IMR-90 (cell line): ENCODE data around the gene NEK6. TPM values are rescaled to one million over a fixed set of nuclear protein-coding genes. Genes with fewer than 3 reads are reported as not detected.

Experiments used
- ATAC-seq: fragments of 200-7000 bp; cut with Tn5 transposase; 2 replicates; pipeline ENCODE4 v1.9.1; 2020; ENCODE audit warnings: low read depth, mild to moderate bottlenecking, moderate library complexity
- BruUV-seq: library from RNA; stranded (reverse); fragments of 400-500 nt; replicated peaks from 2 replicates; lab custom pipeline; 2021; lab: Mats Ljungman, UMichigan
- CTCF ChIA-PET: fragments of 300-600 bp; formaldehyde crosslinking; extraction: SDS; loops from one replicate; lab custom pipeline; 2021; ENCODE audit warnings: antibody characterized with exemption; lab: Yijun Ruan, JAX
- POLR2A ChIA-PET: fragments of 300-600 bp; sonication (Branson Sonifier 250); formaldehyde crosslinking; loops from one replicate; lab custom pipeline; 2022; ENCODE audit warnings: antibody characterized with exemption; ENCODE audit not compliant: unreplicated experiment; lab: Charles Lee
- DNase-seq: peaks from one replicate; pipeline ENCODE4 v3.0.0; 2013
- H2AFZ ChIP-seq: replicated peaks from 2 replicates; pipeline ENCODE3; 2013; ENCODE audit warnings: low read length, mild to moderate bottlenecking; ENCODE audit not compliant: poor library complexity
- H2AK5ac ChIP-seq: 2 replicates; pipeline ENCODE4 v1.6.1; 2013; ENCODE audit warnings: low read depth, low read length, inconsistent platforms
- H2AK9ac ChIP-seq: replicated peaks from 2 replicates; pipeline ENCODE3; 2013; ENCODE audit warnings: mild to moderate bottlenecking, low read depth, low read length, moderate library complexity; ENCODE audit not compliant: poor library complexity
- H2BK120ac ChIP-seq: 2 replicates; pipeline ENCODE4 v1.6.1; 2013; ENCODE audit warnings: low read depth, low read length, inconsistent platforms
- H2BK15ac ChIP-seq: 3 replicates; pipeline ENCODE4 v1.6.1; 2013; ENCODE audit warnings: low read depth, low read length, inconsistent platforms
- H2BK20ac ChIP-seq: 2 replicates; pipeline ENCODE4 v1.6.1; 2013; ENCODE audit warnings: low read depth, mild to moderate bottlenecking, inconsistent platforms, low read length, moderate library complexity
- H2BK5ac ChIP-seq: 2 replicates; pipeline ENCODE4 v1.6.1; 2013; ENCODE audit warnings: mild to moderate bottlenecking, low read depth, low read length, inconsistent platforms; ENCODE audit not compliant: poor library complexity, severe bottlenecking
- H3K14ac ChIP-seq: replicated peaks from 2 replicates; pipeline ENCODE4 v1.6.1; 2013; ENCODE audit warnings: low read depth, low read length, inconsistent platforms
- H3K18ac ChIP-seq: 2 replicates; pipeline ENCODE4 v1.6.1; 2013; ENCODE audit warnings: low read depth, low read length, control low read depth
- H3K23ac ChIP-seq: 2 replicates; pipeline ENCODE4 v1.6.1; 2013; ENCODE audit warnings: low read depth, low read length, inconsistent platforms
- H3K27ac ChIP-seq: 2 replicates; pipeline ENCODE4 v1.5.1; 2013; ENCODE audit warnings: mild to moderate bottlenecking, control low read depth, low read length; ENCODE audit not compliant: insufficient read depth
- H3K27me3 ChIP-seq: 2 replicates; pipeline ENCODE4 v1.6.1; 2013; ENCODE audit warnings: low read length; ENCODE audit not compliant: control insufficient read depth, insufficient read depth
- H3K36me3 ChIP-seq: 2 replicates; pipeline ENCODE4 v1.6.1; 2013; ENCODE audit warnings: low read length, mixed read lengths; ENCODE audit not compliant: control insufficient read depth, insufficient read depth
- H3K4ac ChIP-seq: 2 replicates; pipeline ENCODE4 v1.6.1; 2013; ENCODE audit warnings: low read depth, low read length, inconsistent platforms
- H3K4me1 ChIP-seq: 2 replicates; pipeline ENCODE4 v1.6.1; 2013; ENCODE audit warnings: low read length, mixed read lengths; ENCODE audit not compliant: control insufficient read depth, insufficient read depth
- H3K4me2 ChIP-seq: 2 replicates; pipeline ENCODE4 v1.6.1; 2013; ENCODE audit warnings: low read depth, mild to moderate bottlenecking, control low read depth, low read length, moderate library complexity
- H3K4me3 ChIP-seq: 2 replicates; pipeline ENCODE4 v1.5.1; 2013; ENCODE audit warnings: low read depth, mild to moderate bottlenecking, control low read depth, low read length, moderate library complexity; ENCODE audit not compliant: insufficient read depth
- H3K56ac ChIP-seq: 2 replicates; pipeline ENCODE4 v1.6.1; 2013; ENCODE audit warnings: low read length, inconsistent platforms; ENCODE audit not compliant: insufficient read depth; ENCODE audit errors: extremely low read depth
- H3K79me1 ChIP-seq, 2 experiments: 2 replicates each; pipeline ENCODE4 v1.6.1; 2013; ENCODE audit warnings: low read length in 2 of 2, inconsistent platforms in 1 of 2, low read depth in 1 of 2
- H3K9ac ChIP-seq: 2 replicates; pipeline ENCODE4 v1.6.1; 2013; ENCODE audit warnings: low read depth, low read length, control low read depth
- H3K9me1 ChIP-seq: 2 replicates; pipeline ENCODE4 v1.6.1; 2013; ENCODE audit warnings: low read length, inconsistent platforms; ENCODE audit not compliant: insufficient read depth
- H3K9me3 ChIP-seq: 2 replicates; pipeline ENCODE4 v1.6.1; 2013; ENCODE audit warnings: low read length; ENCODE audit not compliant: control insufficient read depth, insufficient read depth
- H4K20me1 ChIP-seq: 2 replicates; pipeline ENCODE4 v1.6.1; 2013; ENCODE audit warnings: low read length, inconsistent platforms; ENCODE audit not compliant: insufficient read depth
- H4K5ac ChIP-seq: 2 replicates; pipeline ENCODE4 v1.6.1; 2013; ENCODE audit warnings: mild to moderate bottlenecking, low read depth, low read length, control low read depth
- H4K8ac ChIP-seq, 2 experiments: 2 replicates each; pipeline ENCODE4 v1.6.1; 2013; ENCODE audit warnings: low read depth in 2 of 2, low read length in 2 of 2, control low read depth in 1 of 2, inconsistent platforms in 1 of 2
- H4K91ac ChIP-seq: 2 replicates; pipeline ENCODE4 v1.6.1; 2013; ENCODE audit warnings: low read depth, low read length, inconsistent platforms; ENCODE audit not compliant: insufficient read depth
- BHLHE40 ChIP-seq: fragments of 150-350 bp; IDR thresholded peaks from 2 replicates; pipeline ENCODE4 v1.6.1; 2016; ENCODE audit warnings: mild to moderate bottlenecking, low read depth, low read length
- CEBPB ChIP-seq: IDR thresholded peaks from 2 replicates; pipeline ENCODE4 v1.6.1; 2012; ENCODE audit warnings: low read depth, low read length, improper control_type of control experiment
- MAFK ChIP-seq: IDR thresholded peaks from 2 replicates; pipeline ENCODE4 v1.6.1; 2012; ENCODE audit warnings: low read depth, low read length, improper control_type of control experiment
- MAZ ChIP-seq: IDR thresholded peaks from 2 replicates; pipeline ENCODE4 v1.6.1; 2012; ENCODE audit warnings: low read depth, mild to moderate bottlenecking, low read length, improper control_type of control experiment, moderate library complexity, borderline replicate concordance
- NFE2L2 ChIP-seq: fragments of 150-350 bp; IDR thresholded peaks from 2 replicates; pipeline ENCODE4 v1.6.1; 2016; ENCODE audit warnings: low read depth, mild to moderate bottlenecking, low read length
- POLR2A ChIP-seq: IDR thresholded peaks from 2 replicates; pipeline ENCODE4 v1.6.1; 2012; ENCODE audit warnings: mild to moderate bottlenecking, low read depth, low read length
- RAD21 ChIP-seq: IDR thresholded peaks from 2 replicates; pipeline ENCODE4 v1.6.1; 2012; ENCODE audit warnings: low read length, improper control_type of control experiment
- RCOR1 ChIP-seq: IDR thresholded peaks from 2 replicates; pipeline ENCODE4 v1.6.1; 2012; ENCODE audit warnings: mild to moderate bottlenecking, low read length, improper control_type of control experiment; ENCODE audit not compliant: insufficient replicate concordance
- RFX5 ChIP-seq: IDR thresholded peaks from 2 replicates; pipeline ENCODE4 v1.8.0; 2012; ENCODE audit warnings: low read depth, mild to moderate bottlenecking, low read length, moderate library complexity
- SMC3 ChIP-seq: fragments of 150-350 bp; IDR thresholded peaks from 2 replicates; pipeline ENCODE4 v1.6.1; 2016; ENCODE audit warnings: low read depth, mild to moderate bottlenecking, antibody characterized with exemption, low read length, moderate library complexity
- WGBS, 2 experiments: methylation state at CpG; one replicate each; pipeline versions ENCODE4 v1.1.5 to v1.1.7; 2013; ENCODE audit warnings: missing lambda C conversion rate in 2 of 2; ENCODE audit not compliant: insufficient read length in 1 of 2; ENCODE audit errors: extremely low coverage in 2 of 2; 5-methylcytosine and 5-hydroxymethylcytosine counted together
- dilution Hi-C: fragments of 300-500 bp; cut with HindIII; formaldehyde crosslinking; loops from one replicate; pipeline ENCODE4 v1.14.3; 2018; ENCODE audit warnings: low sequenced_read_pairs; ENCODE audit not compliant: unreplicated experiment
- in situ Hi-C: fragments of 300-500 bp; cut with MboI; formaldehyde crosslinking; loops from 3 replicates; pipeline ENCODE4 v1.14.3; 2019; ENCODE audit warnings: low sequenced_read_pairs, inconsistent platforms, mixed read lengths
- intact Hi-C: fragments of 100-400 bp; cut with micrococcal nuclease; formaldehyde crosslinking; loops from 2 replicates; pipeline ENCODE4 v1.10.0; 2022
- polyA plus RNA-seq, 3 experiments: library from polyadenylated mRNA; depleted of rRNA; stranded (reverse); fragments of >200 nt; gene quantifications; 2 replicates each; pipeline ENCODE4 v1.2.3, GENCODE V29; 2012; ENCODE audit warnings: low replicate concordance in 1 of 3
- total RNA-seq: library from RNA; depleted of rRNA; stranded (reverse); fragments of >200 nt; gene quantifications from 2 replicates; pipeline ENCODE4 v1.2.3, GENCODE V29; 2012
- TF ChIP-seq, protein P1 (sequence below): fragments of 150-350 bp; IDR thresholded peaks from 2 replicates; pipeline ENCODE4 v1.6.1; 2016; ENCODE audit warnings: low read depth, mild to moderate bottlenecking, low read length, moderate library complexity, borderline replicate concordance
- TF ChIP-seq, protein P2 (sequence below): fragments of 150-350 bp; IDR thresholded peaks from 2 replicates; pipeline ENCODE4 v1.6.1; 2017; ENCODE audit warnings: mild to moderate bottlenecking, antibody characterized with exemption, low read length, low read depth

NEK6 gene
- total and polyA plus RNA-seq, 2 of the 4 experiments (the other 2 are of a cell fraction): 79.9 to 112 TPM

DNA sequence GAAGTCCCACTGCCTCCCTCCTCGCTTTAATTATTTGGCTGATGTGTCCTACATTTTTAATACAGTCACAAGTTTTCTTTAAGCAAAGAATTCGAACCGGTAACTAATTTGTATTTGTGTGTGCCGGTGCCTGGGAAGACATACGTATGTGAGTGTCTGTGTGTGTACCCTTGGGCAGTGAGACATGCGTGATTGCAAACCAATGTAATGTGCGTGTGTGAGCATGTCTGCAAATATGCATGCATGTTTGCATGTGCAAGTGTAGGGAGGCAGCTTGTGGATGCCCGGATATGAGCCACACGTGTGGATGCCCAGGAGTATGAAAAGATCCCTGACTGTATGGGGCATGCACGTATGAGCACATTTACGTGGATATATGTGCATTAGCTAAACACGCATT, 44.4 kb upstream of the NEK6 start:
- in situ Hi-C loops (no loop called here), dilution Hi-C loops (no loop called here), intact Hi-C loops (no loop called here)
- Histone ChIP-seq H3K4me2 (no peak overlapping the region), H3K4me3 (no peak overlapping the region), H3K9me3 (no peaks in the 10 kb centered on the region), H3K56ac (no peak overlapping the region), H3K9ac (no peak overlapping the region), H2BK20ac (no peak overlapping the region), H3K27ac (no peak overlapping the region), H2AFZ (no peak overlapping the region), H3K4me1 (peaks cover 9% of the 10 kb centered on the region), H3K18ac (no peak overlapping the region), H3K14ac (no peak overlapping the region), H3K4ac (no peak overlapping the region), H2BK120ac (no peak overlapping the region), H2BK15ac (no peak overlapping the region), H4K91ac (no peak overlapping the region), H3K36me3 (no peaks in the 10 kb centered on the region), H2AK9ac (no peak overlapping the region), H2AK5ac (no peak overlapping the region), H4K8ac (no peak overlapping the region), H4K20me1 (no peaks in the 10 kb centered on the region; the same call in 1 of the 2 replicates), H3K9me1 (peaks cover 11% of the 10 kb centered on the region), H3K27me3 (no peaks in the 10 kb centered on the region; the same call in 1 of the 2 replicates), H3K79me1 (no peaks in the 10 kb centered on the region), H2BK5ac (no peak overlapping the region), H4K5ac (no peak overlapping the region), H3K23ac (no peak overlapping the region)
- no peak for DNase-seq
- ChIA-PET CTCF (no interaction called here), POLR2A (no interaction called here)
- 100% methylated on average over 8 of the region's 12 CpGs; no CpG with 5 or more reads in 1 of the 2 experiments for WGBS, 2 experiments
- TF ChIP-seq RCOR1 (no peak), RAD21 (no peak), MAZ (no peak), SMC3 (no peak), MAFK (no peak), RFX5 (no peak), CEBPB (no peak), BHLHE40 (no peak), NFE2L2 (no peak), POLR2A (no peak)
- TF ChIP-seq, protein P1, sequence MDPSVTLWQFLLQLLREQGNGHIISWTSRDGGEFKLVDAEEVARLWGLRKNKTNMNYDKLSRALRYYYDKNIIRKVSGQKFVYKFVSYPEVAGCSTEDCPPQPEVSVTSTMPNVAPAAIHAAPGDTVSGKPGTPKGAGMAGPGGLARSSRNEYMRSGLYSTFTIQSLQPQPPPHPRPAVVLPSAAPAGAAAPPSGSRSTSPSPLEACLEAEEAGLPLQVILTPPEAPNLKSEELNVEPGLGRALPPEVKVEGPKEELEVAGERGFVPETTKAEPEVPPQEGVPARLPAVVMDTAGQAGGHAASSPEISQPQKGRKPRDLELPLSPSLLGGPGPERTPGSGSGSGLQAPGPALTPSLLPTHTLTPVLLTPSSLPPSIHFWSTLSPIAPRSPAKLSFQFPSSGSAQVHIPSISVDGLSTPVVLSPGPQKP: no peak
- TF ChIP-seq, protein P2, sequence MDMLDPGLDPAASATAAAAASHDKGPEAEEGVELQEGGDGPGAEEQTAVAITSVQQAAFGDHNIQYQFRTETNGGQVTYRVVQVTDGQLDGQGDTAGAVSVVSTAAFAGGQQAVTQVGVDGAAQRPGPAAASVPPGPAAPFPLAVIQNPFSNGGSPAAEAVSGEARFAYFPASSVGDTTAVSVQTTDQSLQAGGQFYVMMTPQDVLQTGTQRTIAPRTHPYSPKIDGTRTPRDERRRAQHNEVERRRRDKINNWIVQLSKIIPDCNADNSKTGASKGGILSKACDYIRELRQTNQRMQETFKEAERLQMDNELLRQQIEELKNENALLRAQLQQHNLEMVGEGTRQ: no peak
- no TSS peak for BruUV-seq
- no peak for ATAC-seq
